ENCODE measurements around the gene ARHGAP45.

GRCh38 chr19:1073956-1074517, 7.1 kb downstream of the ARHGAP45 start:
- no peak for TF ChIP-seq POLR2AphosphoS5 (IDR thresholded peaks at IDR 0.05; ENCODE audit: borderline replicate concordance, low read depth, low read length)
- TF ChIP-seq EZH2 (IDR thresholded peaks at IDR 0.05): no peak
